Trophoblast cell (in vitro differentiated cells and primary cell): ENCODE results near the gene STARD13.
A peak's percentile ranks its signal among the peaks of the same experiment; 100 is the strongest.

ENCODE experiments used
- DNase-seq, 2 donors: peaks; one replicate each; pipeline ENCODE4 v3.0.0-alpha.2; 2016
- H2AFZ ChIP-seq: 2 replicates; pipeline ENCODE4 v1.6.1; 2013; ENCODE audit warnings: low read length, moderate library complexity, mild to moderate bottlenecking; ENCODE audit not compliant: insufficient read depth, poor library complexity
- H2AK5ac ChIP-seq: 2 replicates; pipeline ENCODE4 v1.6.1; 2013; ENCODE audit warnings: mild to moderate bottlenecking, low read length
- H2BK120ac ChIP-seq: 2 replicates; pipeline ENCODE4 v1.6.1; 2013; ENCODE audit warnings: low read length, mild to moderate bottlenecking, moderate library complexity; ENCODE audit not compliant: insufficient read depth, poor library complexity
- H2BK12ac ChIP-seq: 2 replicates; pipeline ENCODE4 v1.6.1; 2013; ENCODE audit warnings: mild to moderate bottlenecking, low read length, moderate library complexity
- H2BK5ac ChIP-seq: 2 replicates; pipeline ENCODE4 v1.6.1; 2013; ENCODE audit warnings: low read length, low read depth, moderate library complexity, mild to moderate bottlenecking; ENCODE audit not compliant: poor library complexity
- H3K14ac ChIP-seq: 2 replicates; pipeline ENCODE4 v1.6.1; 2013; ENCODE audit warnings: mild to moderate bottlenecking, low read length
- H3K18ac ChIP-seq: 2 replicates; pipeline ENCODE4 v1.6.1; 2013; ENCODE audit warnings: mild to moderate bottlenecking, low read length
- H3K23ac ChIP-seq: 2 replicates; pipeline ENCODE4 v1.6.1; 2013; ENCODE audit warnings: low read length
- H3K27ac ChIP-seq: 2 replicates; pipeline ENCODE4 v1.5.1; 2013; ENCODE audit warnings: low read depth, mild to moderate bottlenecking, inconsistent platforms, low read length, moderate library complexity
- H3K27me3 ChIP-seq: 2 replicates; pipeline ENCODE4 v1.6.1; 2013; ENCODE audit warnings: inconsistent platforms, mild to moderate bottlenecking, low read length, moderate library complexity; ENCODE audit not compliant: insufficient read depth
- H3K36me3 ChIP-seq, 2 experiments: 1 replicate in 1 of 2; 2 replicates in 1 of 2; pipeline ENCODE4 v1.6.1; 2013; ENCODE audit warnings: low read length in 2 of 2, mild to moderate bottlenecking in 2 of 2, moderate library complexity in 1 of 2; ENCODE audit not compliant: insufficient read depth in 2 of 2, control insufficient read depth in 1 of 2
- H3K4ac ChIP-seq: 2 replicates; pipeline ENCODE4 v1.6.1; 2013; ENCODE audit warnings: low read depth, mild to moderate bottlenecking, low read length, moderate library complexity
- H3K4me1 ChIP-seq, 2 experiments: 1 replicate in 1 of 2; 2 replicates in 1 of 2; pipeline ENCODE4 v1.6.1; 2013; ENCODE audit warnings: low read length in 2 of 2, mild to moderate bottlenecking in 2 of 2, moderate library complexity in 1 of 2; ENCODE audit not compliant: insufficient read depth in 2 of 2, control insufficient read depth in 1 of 2
- H3K4me2 ChIP-seq: 2 replicates; pipeline ENCODE4 v1.6.1; 2013; ENCODE audit warnings: inconsistent platforms, mild to moderate bottlenecking, low read length, moderate library complexity
- H3K4me3 ChIP-seq: 2 replicates; pipeline ENCODE4 v1.5.1; 2013; ENCODE audit warnings: mild to moderate bottlenecking, low read depth, low read length, inconsistent platforms
- H3K79me1 ChIP-seq: one replicate; pipeline ENCODE4 v1.6.1; 2013; ENCODE audit warnings: low read length
- H3K79me2 ChIP-seq: 2 replicates; pipeline ENCODE4 v1.6.1; 2013; ENCODE audit warnings: low read length, mild to moderate bottlenecking; ENCODE audit not compliant: control insufficient read depth, insufficient read depth, poor library complexity
- H3K9ac ChIP-seq: 2 replicates; pipeline ENCODE4 v1.6.1; 2013; ENCODE audit warnings: mild to moderate bottlenecking, low read length
- H3K9me3 ChIP-seq: 2 replicates; pipeline ENCODE4 v1.6.1; 2013; ENCODE audit warnings: low read depth, mild to moderate bottlenecking, control low read depth, inconsistent platforms, low read length; ENCODE audit not compliant: insufficient read depth
- H4K12ac ChIP-seq: 2 replicates; pipeline ENCODE4 v1.6.1; 2013; ENCODE audit warnings: low read depth, mild to moderate bottlenecking, low read length, moderate library complexity
- H4K8ac ChIP-seq: 2 replicates; pipeline ENCODE4 v1.6.1; 2013; ENCODE audit warnings: low read depth, mild to moderate bottlenecking, low read length, moderate library complexity
- H4K91ac ChIP-seq: one replicate; pipeline ENCODE4 v1.6.1; 2013; ENCODE audit warnings: low read depth, mild to moderate bottlenecking, low read length, moderate library complexity
- WGBS: extraction: QIAGEN DNeasy Blood & Tissue Kit; methylation state at CpG from one replicate; pipeline ENCODE4 v1.1.7; 2013; ENCODE audit warnings: missing lambda C conversion rate; ENCODE audit not compliant: insufficient read length, insufficient coverage; ENCODE audit errors: extremely low coverage; 5-methylcytosine and 5-hydroxymethylcytosine counted together

STARD13 gene

GRCh38 chr13:33175991-33176390, 109.6 kb downstream of the STARD13 start:
- no peaks in the 10 kb centered on the region for H3K9me3 ChIP-seq
- H3K23ac ChIP-seq: no peak overlapping the region
- no peak overlapping the region for H4K8ac ChIP-seq
- H3K18ac ChIP-seq: no peak overlapping the region
- no peak overlapping the region for H2AK5ac ChIP-seq
- H3K27ac ChIP-seq: no peak overlapping the region
- WGBS: no CpG with 5 or more reads among the region's 2 CpGs
- no peak overlapping the region for H3K14ac ChIP-seq
- H3K4ac ChIP-seq: no peak overlapping the region
- H3K36me3 ChIP-seq: peaks cover 0 to 5% of the 10 kb centered on the region in 2 experiments
- no peak overlapping the region for H3K4me2 ChIP-seq
- H3K27me3 ChIP-seq: no peaks in the 10 kb centered on the region
- H3K4me1 ChIP-seq: no peaks in the 10 kb centered on the region
- no peak overlapping the region for H3K4me3 ChIP-seq
- no peaks in the 10 kb centered on the region for H3K79me1 ChIP-seq
- no peak overlapping the region for H3K9ac ChIP-seq
- H2BK12ac ChIP-seq: no peak overlapping the region
- H3K79me2 ChIP-seq: no peaks in the 10 kb centered on the region
- H2BK5ac ChIP-seq: no peak overlapping the region
- H4K91ac ChIP-seq: no peak overlapping the region
- no peak for DNase-seq
- no peak overlapping the region for H4K12ac ChIP-seq
- H2AFZ ChIP-seq: no peak overlapping the region
- no peak overlapping the region for H2BK120ac ChIP-seq

GRCh38 chr13:33174931-33175330, 110.6 kb downstream of the STARD13 start:
- Histone ChIP-seq H3K18ac (no peak overlapping the region), H2BK5ac (no peak overlapping the region), H3K4me1 (no peaks in the 10 kb centered on the region), H2BK12ac (no peak overlapping the region), H3K79me1 (no peaks in the 10 kb centered on the region), H4K8ac (no peak overlapping the region), H3K9ac (no peak overlapping the region), H3K27ac (no peak overlapping the region), H3K36me3 (peaks cover 0 to 5% of the 10 kb centered on the region in 2 experiments), H3K4ac (no peak overlapping the region), H3K14ac (no peak overlapping the region), H3K9me3 (no peaks in the 10 kb centered on the region), H3K4me3 (no peak overlapping the region), H2BK120ac (no peak overlapping the region), H3K27me3 (no peaks in the 10 kb centered on the region), H3K4me2 (no peak overlapping the region), H2AFZ (no peak overlapping the region), H2AK5ac (no peak overlapping the region), H3K79me2 (no peaks in the 10 kb centered on the region), H4K91ac (no peak overlapping the region), H3K23ac (no peak overlapping the region), H4K12ac (no peak overlapping the region)
- no peak for DNase-seq
- WGBS: no CpG with 5 or more reads among the region's 2 CpGs

- DNase-seq: no peak
- no peak overlapping the region for H2BK120ac ChIP-seq
- no peaks in the 10 kb centered on the region for H3K9me3 ChIP-seq
- no peaks in the 10 kb centered on the region for H3K79me1 ChIP-seq
- no peak overlapping the region for H4K91ac ChIP-seq
- no peak overlapping the region for H3K4ac ChIP-seq
- H3K4me2 ChIP-seq: no peak overlapping the region
- H3K79me2 ChIP-seq: no peaks in the 10 kb centered on the region
- WGBS: no CpG with 5 or more reads among the region's 3 CpGs
- no peak overlapping the region for H3K14ac ChIP-seq
- H3K4me1 ChIP-seq: no peaks in the 10 kb centered on the region
- no peak overlapping the region for H2BK12ac ChIP-seq
- no peak overlapping the region for H4K12ac ChIP-seq
- H2BK5ac ChIP-seq: no peak overlapping the region
- H4K8ac ChIP-seq: no peak overlapping the region
- no peak overlapping the region for H3K27ac ChIP-seq
- H3K36me3 ChIP-seq: peaks cover 0 to 2% of the 10 kb centered on the region in 2 experiments
- H3K18ac ChIP-seq: no peak overlapping the region
- no peak overlapping the region for H3K9ac ChIP-seq
- no peak overlapping the region for H3K23ac ChIP-seq
- no peaks in the 10 kb centered on the region for H3K27me3 ChIP-seq
- no peak overlapping the region for H2AK5ac ChIP-seq
- H3K4me3 ChIP-seq: no peak overlapping the region
- no peak overlapping the region for H2AFZ ChIP-seq
Observed at GRCh38 chr13:33174491-33174890, 111.1 kb downstream of the STARD13 start.

GRCh38 chr13:33172911-33173310, 112.6 kb downstream of the STARD13 start:
- Histone ChIP-seq H3K79me2 (no peaks in the 10 kb centered on the region), H3K18ac (no peak overlapping the region), H2BK5ac (no peak overlapping the region), H3K23ac (no peak overlapping the region), H4K91ac (no peak overlapping the region), H3K27ac (no peak overlapping the region), H3K4me2 (no peak overlapping the region), H3K9ac (no peak overlapping the region), H3K4me1 (no peaks in the 10 kb centered on the region), H3K14ac (no peak overlapping the region), H4K8ac (no peak overlapping the region), H2BK12ac (no peak overlapping the region), H3K4me3 (no peak overlapping the region), H3K79me1 (no peaks in the 10 kb centered on the region), H3K36me3 (peaks cover 0 to 2% of the 10 kb centered on the region in 2 experiments), H2AFZ (no peak overlapping the region), H2BK120ac (no peak overlapping the region), H2AK5ac (no peak overlapping the region), H3K9me3 (no peaks in the 10 kb centered on the region), H4K12ac (no peak overlapping the region), H3K27me3 (no peaks in the 10 kb centered on the region), H3K4ac (no peak overlapping the region)
- peak; percentile 71 to 79 for DNase-seq
- 100% methylated on average over 1 of the region's 5 CpGs for WGBS
